Activated naive CD8-positive, alpha-beta T cell treated with anti-CD3 and anti-CD28 coated beads, Interleukin-2, amount 50 U/mL, for 24 hours (primary cell): Measurements from ENCODE around the gene TMEM178B.
"Not testable (repeated sequence)": the region's sequence is repeated elsewhere in the genome, so short reads cannot be mapped to it uniquely, and the experiment has no call there.

ENCODE experiments used
- ATAC-seq: fragments of 150-1000 bp; cut with Tn5 transposase; one replicate; pipeline ENCODE4 v1.10.0; 2021
- DNase-seq: peaks from one replicate; pipeline ENCODE4 v3.0.0; 2021
- H3K27ac Mint-ChIP-seq: one replicate; pipeline ENCODE4 v1.8.0; 2021; ENCODE audit warnings: mild to moderate bottlenecking, mixed read lengths
- H3K27me3 Mint-ChIP-seq: one replicate; pipeline ENCODE4 v1.8.0; 2021; ENCODE audit warnings: mixed read lengths
- H3K36me3 Mint-ChIP-seq: one replicate; pipeline ENCODE4 v1.8.0; 2021; ENCODE audit warnings: low read depth, mixed read lengths
- H3K4me1 Mint-ChIP-seq: one replicate; pipeline ENCODE4 v1.8.0; 2021; ENCODE audit warnings: mixed read lengths
- H3K4me3 Mint-ChIP-seq: one replicate; pipeline ENCODE4 v1.8.0; 2021; ENCODE audit warnings: mild to moderate bottlenecking, moderate library complexity, mixed read lengths
- H3K9me3 Mint-ChIP-seq: one replicate; pipeline ENCODE4 v1.8.0; 2021; ENCODE audit warnings: mixed read lengths

TMEM178B gene

DNA sequence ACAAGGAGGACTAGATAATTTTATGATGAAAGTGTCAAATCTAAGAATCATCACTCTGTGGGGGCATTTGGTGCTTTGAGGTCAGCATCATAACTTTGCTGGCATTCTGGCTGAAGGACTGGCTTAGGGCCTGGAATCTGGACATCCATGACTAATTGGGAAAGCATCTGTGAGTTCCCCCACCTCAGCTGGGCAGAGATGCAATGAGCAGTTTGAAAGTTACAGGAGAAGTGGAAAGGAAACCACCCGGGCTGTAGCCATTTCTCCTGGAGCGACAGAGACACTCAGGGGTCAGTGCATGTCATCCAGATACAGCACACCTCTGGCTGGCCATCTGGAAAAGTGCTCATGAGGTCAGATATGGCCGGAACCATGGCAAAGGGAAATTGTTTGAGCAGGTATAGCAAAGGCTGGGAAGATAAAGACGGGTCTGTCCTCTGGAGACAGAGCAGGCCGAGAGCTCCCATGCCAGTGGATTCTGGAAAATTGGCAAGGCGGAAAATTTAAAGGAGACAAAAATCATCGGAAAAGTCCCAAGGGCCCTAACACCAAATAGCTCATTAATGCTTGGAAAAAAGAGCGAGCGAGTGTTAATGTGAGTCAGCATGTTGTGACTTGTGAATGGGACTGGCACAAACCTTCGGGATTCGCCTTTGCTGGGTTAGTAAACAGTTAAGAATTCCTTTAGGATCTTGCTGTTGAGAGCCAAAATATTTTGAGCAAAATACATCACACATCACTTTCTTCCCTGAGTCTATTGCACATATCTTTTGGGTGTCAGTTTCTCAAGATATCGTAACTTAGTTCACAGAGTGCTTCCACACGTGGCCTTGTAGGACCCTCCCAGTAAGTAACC is 288.9 kb downstream of the TMEM178B start:
- Mint-ChIP-seq H3K36me3 (no peaks in the 10 kb centered on the region), H3K27me3 (peaks cover 4% of the 10 kb centered on the region), H3K4me1 (no peaks in the 10 kb centered on the region), H3K9me3 (no peaks in the 10 kb centered on the region), H3K27ac (no peak overlapping the region), H3K4me3 (no peak overlapping the region)
- no peak for DNase-seq
- no peak for ATAC-seq

DNA sequence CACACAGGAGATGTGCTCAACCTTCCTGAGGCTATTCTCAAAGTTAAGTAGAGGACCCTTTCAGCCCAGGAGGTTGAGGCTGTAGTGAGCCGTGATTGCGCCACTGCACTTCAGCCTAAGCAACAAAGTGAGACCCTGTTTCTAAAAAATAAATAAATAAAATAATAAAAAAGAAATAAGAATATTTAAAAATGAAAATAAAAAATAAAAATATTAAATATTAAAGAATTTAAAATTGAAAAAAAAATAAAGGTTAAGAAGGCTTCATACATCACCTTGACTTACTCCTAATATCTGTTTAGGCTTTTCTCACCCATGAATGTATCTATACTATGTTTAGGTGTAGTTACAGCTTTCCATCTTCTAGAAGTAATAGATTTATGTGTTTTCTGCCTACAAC is 289.9 kb downstream of the TMEM178B start:
- Mint-ChIP-seq H3K4me1 (no peaks in the 10 kb centered on the region), H3K27me3 (peaks cover 4% of the 10 kb centered on the region), H3K36me3 (no peaks in the 10 kb centered on the region), H3K9me3 (no peaks in the 10 kb centered on the region), H3K4me3 (no peak overlapping the region), H3K27ac (no peak overlapping the region)
- ATAC-seq (no peak), DNase-seq (no peak)

DNA sequence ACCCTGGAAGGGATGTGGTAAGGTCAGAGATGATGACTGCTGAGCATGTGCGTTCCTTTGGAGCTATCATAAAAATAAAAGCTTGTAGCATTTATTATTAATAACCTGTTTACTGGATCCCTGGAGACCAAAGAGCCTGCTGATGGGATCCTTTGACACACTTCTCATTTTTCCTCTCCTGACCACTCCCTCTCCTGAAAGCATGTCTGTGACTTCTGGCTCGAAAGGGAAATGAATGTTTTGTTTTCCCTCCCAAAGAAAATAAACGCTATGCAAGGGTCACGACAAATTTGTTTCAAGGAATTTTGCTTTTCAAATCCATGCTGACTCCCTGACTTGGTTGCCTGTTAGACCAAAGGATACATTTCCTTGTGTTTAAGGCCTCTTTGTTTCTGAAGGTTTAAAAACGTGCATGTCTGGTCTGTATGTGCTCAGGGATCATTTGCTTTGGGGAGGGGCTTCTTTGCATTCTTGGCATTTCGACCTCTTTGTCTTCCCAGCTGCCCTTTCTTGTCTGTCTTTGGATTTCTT is 292.3 kb downstream of the TMEM178B start:
- H3K4me1 Mint-ChIP-seq = no peaks in the 10 kb centered on the region
- no peak overlapping the region for H3K27ac Mint-ChIP-seq
- no peaks in the 10 kb centered on the region for H3K9me3 Mint-ChIP-seq
- peaks cover 2% of the 10 kb centered on the region for H3K27me3 Mint-ChIP-seq
- no peak overlapping the region for H3K4me3 Mint-ChIP-seq
- H3K36me3 Mint-ChIP-seq = no peaks in the 10 kb centered on the region
- ATAC-seq (no peak), DNase-seq (no peak)

DNA sequence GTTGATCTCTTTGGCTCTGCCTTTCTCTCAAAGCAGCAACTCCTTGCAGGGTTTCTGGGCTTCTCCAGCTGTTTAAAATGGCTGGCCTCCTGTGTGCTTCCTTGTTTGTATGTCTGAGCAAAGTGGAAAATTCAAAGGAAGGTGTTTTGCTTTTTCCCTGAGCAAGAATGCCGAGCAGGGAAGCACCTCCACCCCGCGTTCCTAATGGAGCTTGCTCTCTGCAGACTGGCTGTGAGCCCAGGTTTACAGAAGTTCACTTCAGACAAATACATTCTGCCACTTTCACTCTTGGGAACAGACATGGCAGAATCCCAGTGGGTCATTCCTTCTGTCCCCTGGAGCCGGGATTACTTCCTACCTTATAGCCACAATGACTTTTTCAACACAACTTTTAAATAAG is 295.6 kb downstream of the TMEM178B start:
- H3K4me3 Mint-ChIP-seq = no peak overlapping the region
- H3K4me1 Mint-ChIP-seq = no peaks in the 10 kb centered on the region
- ATAC-seq = no peak
- H3K9me3 Mint-ChIP-seq = no peaks in the 10 kb centered on the region
- H3K27ac Mint-ChIP-seq = no peak overlapping the region
- no peak for DNase-seq
- no peaks in the 10 kb centered on the region for H3K36me3 Mint-ChIP-seq
- H3K27me3 Mint-ChIP-seq = peaks cover 2% of the 10 kb centered on the region

DNA sequence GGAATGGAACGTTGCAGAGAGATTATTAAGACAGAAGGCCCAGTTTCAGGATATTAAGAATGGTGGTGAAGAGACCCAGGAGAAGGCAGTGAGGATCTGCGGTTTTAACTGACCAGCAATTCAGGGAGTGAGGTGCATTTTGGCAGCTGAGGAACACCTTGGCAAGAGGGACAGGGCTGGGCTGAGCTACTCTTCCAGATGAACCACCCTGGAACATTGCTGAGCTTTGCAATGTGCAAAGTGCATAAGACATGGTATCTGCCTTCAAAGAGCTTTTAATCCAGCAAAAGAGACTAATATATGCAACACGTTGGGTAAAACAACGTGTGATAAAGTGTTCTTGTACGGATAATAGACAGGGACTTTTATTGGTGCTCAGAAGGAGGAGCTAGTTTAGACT is 296.3 kb downstream of the TMEM178B start:
- H3K27ac Mint-ChIP-seq = no peak overlapping the region
- no peak overlapping the region for H3K4me3 Mint-ChIP-seq
- DNase-seq = no peak
- no peaks in the 10 kb centered on the region for H3K4me1 Mint-ChIP-seq
- no peaks in the 10 kb centered on the region for H3K36me3 Mint-ChIP-seq
- ATAC-seq = no peak
- H3K27me3 Mint-ChIP-seq = peaks cover 2% of the 10 kb centered on the region
- no peaks in the 10 kb centered on the region for H3K9me3 Mint-ChIP-seq

DNA sequence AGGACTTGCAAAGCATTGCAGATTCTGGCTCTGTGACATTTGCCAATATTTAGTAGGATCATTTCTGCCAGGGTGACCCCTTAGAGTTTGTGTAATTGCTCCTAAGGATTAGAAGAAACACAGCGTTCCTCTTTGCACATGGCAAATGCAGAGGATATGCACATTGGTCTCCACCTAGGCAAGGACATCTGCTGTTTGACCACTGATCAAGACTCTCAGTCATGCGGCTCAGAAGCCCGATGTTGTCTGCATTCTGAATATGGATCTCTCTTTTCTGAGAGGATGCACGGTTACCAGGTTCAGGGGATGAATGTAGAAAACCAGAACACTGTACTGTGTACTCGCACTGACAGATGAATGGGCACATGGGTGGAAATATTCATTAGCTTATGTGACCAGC is 296.8 kb downstream of the TMEM178B start:
- DNase-seq (no peak), ATAC-seq (no peak)
- Mint-ChIP-seq H3K4me3 (no peak overlapping the region), H3K27me3 (peaks cover 2% of the 10 kb centered on the region), H3K9me3 (no peaks in the 10 kb centered on the region), H3K36me3 (no peaks in the 10 kb centered on the region), H3K4me1 (no peaks in the 10 kb centered on the region), H3K27ac (no peak overlapping the region)

DNA sequence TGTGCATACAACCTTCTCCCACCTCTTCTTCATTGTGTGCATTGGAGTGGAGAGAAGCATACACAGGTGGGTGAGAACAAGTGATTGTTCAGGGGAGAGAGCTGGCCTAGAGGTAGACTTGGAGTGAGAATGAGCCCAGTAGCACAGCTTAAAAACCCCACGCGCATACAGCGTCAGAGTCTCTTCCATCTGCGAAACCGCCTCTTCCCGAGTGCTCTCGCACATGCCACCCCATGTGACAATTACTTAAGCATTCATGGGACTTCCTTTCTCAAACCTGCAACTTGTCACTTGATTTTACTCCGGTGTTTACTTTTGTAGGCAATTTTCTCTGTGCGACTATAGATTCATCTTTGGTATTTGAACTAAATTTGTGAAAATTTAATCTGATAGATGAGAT is 300.6 kb downstream of the TMEM178B start:
- Mint-ChIP-seq H3K27ac (no peak overlapping the region), H3K4me1 (no peaks in the 10 kb centered on the region), H3K36me3 (no peaks in the 10 kb centered on the region), H3K4me3 (no peak overlapping the region), H3K27me3 (peaks cover 6% of the 10 kb centered on the region), H3K9me3 (no peaks in the 10 kb centered on the region)
- no peak for DNase-seq
- no peak for ATAC-seq

DNA sequence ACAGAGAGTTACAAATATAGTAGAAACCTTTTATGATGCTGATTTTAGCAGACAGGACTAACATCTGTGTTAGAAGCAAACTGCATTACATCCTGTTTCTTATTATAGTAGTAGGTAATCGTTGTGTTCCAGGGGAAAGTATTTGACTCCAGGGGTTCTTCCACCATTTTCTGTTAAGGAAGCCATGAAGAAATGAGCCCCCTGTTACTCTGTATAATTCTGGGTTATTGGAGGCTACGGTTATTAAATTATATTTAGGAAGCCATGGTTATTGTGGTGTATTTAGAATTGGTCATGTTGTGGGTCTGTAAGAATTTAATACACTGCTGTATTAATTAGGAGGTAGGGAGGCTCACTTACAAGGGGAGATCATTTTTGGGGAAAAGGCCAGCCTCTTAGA is 301.6 kb downstream of the TMEM178B start:
- Mint-ChIP-seq H3K27ac (no peak overlapping the region), H3K27me3 (peaks cover 5% of the 10 kb centered on the region), H3K4me3 (no peak overlapping the region), H3K36me3 (no peaks in the 10 kb centered on the region), H3K4me1 (no peaks in the 10 kb centered on the region), H3K9me3 (no peaks in the 10 kb centered on the region)
- DNase-seq = no peak
- ATAC-seq = no peak

DNA sequence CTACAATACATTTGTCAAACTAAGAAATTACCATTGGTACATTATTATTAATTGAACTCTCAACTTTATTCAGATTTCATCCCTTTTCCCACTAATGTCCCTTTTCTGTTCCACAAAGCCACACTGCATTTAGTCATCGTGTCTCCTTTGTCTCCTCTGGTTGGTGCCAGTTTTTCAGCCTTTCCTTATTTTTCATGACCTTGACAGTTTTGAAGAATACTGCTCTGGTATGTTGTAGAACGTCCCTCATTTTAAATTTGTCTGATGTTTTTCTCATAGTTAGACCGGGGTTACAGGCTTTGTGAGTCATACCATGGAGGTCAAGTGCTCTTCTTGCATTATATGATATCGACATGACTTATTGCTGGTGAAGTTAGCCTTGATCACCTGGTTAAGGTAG is 304.0 kb downstream of the TMEM178B start:
- H3K9me3 Mint-ChIP-seq = no peaks in the 10 kb centered on the region
- no peaks in the 10 kb centered on the region for H3K4me1 Mint-ChIP-seq
- H3K36me3 Mint-ChIP-seq = no peaks in the 10 kb centered on the region
- DNase-seq (no peak), ATAC-seq (no peak)
- H3K27me3 Mint-ChIP-seq = peaks cover 5% of the 10 kb centered on the region
- H3K4me3 Mint-ChIP-seq = no peak overlapping the region
- H3K27ac Mint-ChIP-seq = no peak overlapping the region

DNA sequence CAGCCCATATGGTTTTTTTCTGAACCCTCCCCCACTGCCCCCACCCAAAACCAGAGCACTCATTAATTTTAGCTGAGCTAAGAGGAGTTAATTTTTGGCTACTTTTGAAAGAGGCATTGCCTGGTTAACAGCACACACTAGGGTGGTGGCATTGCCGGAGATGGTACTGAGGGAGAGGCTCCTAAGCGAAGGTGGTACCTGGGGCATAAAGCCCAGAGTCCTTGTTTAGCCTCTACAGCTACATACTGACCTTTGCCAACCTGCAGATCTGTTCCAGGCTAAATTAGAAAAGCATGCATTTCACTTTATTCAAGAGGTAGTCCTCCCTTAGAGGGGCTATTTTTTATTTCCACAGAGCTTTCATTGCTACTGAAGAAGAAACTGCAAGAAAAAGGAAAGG is 304.5 kb downstream of the TMEM178B start:
- Mint-ChIP-seq H3K4me3 (no peak overlapping the region), H3K4me1 (no peaks in the 10 kb centered on the region), H3K27ac (no peak overlapping the region), H3K9me3 (no peaks in the 10 kb centered on the region), H3K27me3 (peaks cover 5% of the 10 kb centered on the region), H3K36me3 (no peaks in the 10 kb centered on the region)
- ATAC-seq (no peak), DNase-seq (no peak)

DNA sequence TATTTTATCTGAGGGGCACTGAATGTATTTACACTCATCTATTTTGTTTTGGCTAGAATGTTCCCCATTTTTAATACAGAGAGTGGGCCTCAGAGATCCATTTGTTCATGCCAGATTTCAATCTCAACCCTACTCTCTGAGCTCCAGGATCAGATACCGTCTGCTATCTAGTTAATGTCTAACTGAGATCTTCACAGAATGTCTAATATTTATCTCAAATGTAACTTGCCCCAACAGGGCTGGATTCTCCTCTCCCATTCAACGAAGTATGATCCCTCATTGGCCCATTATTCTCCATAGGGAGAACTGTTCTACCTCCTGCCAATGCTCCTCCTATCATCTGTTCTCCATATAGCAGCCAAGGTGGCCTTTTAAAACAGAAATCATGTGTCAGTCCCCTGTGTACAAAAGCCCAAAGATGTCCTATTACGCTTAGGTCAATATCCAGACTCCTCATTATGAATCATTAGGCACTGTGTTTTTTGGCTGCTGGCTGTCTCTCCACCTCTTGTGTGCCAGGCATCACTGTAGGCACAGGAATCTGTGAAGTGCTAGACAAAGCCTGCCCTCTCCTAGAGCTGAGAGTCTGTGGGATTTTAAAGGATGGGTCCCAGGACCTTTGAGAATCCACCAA is 308.0 kb downstream of the TMEM178B start:
- DNase-seq = no peak
- Mint-ChIP-seq H3K36me3 (no peaks in the 10 kb centered on the region), H3K4me1 (no peaks in the 10 kb centered on the region), H3K4me3 (no peak overlapping the region), H3K9me3 (no peaks in the 10 kb centered on the region), H3K27me3 (peaks cover 11% of the 10 kb centered on the region), H3K27ac (no peak overlapping the region)
- no peak for ATAC-seq

DNA sequence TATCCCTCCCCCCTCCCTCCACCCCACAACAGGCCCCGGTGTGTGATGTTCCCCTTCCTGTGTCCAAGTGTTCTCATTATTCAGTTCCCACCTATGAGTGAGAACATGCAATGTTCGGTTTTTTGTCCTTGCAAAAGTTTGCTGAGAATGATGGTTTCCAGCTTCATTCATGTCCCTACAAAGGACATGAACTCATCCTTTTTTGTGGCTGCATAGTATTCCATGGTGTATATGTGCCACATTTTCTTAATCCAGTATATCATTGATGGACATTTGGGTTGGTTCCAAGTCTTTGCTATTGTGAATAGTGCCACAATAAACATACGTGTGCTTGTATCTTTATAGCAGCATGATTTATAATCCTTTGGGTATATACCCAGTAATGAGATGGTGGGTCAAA is 309.5 kb downstream of the TMEM178B start:
- not testable (repeated sequence) for H3K36me3 Mint-ChIP-seq, H3K4me3 Mint-ChIP-seq, H3K27me3 Mint-ChIP-seq, ATAC-seq, H3K27ac Mint-ChIP-seq, H3K9me3 Mint-ChIP-seq, H3K4me1 Mint-ChIP-seq, DNase-seq

DNA sequence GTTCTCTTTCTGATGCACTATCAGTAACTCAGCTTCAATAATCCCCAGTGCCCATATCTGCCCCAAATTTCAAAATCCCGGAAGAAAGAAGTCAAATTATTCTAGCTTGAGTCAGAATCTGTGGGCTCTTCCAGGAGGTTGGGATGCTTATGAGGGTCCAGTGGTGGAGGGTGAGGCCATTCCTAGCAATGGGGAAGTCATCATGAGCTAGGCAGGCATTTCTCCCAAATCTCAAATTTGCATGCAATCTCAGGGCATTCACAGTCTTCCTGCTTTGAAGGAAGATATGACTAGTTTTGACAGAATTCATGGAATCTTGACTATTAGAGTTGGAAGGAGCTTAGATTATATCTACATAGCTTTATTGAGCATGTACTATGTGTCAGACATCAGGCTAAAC is 313.0 kb downstream of the TMEM178B start:
- H3K4me3 Mint-ChIP-seq = no peak overlapping the region
- H3K27ac Mint-ChIP-seq = no peak overlapping the region
- no peak for DNase-seq
- ATAC-seq = no peak
- H3K9me3 Mint-ChIP-seq = no peaks in the 10 kb centered on the region
- no peaks in the 10 kb centered on the region for H3K36me3 Mint-ChIP-seq
- H3K4me1 Mint-ChIP-seq = no peaks in the 10 kb centered on the region
- peaks cover 11% of the 10 kb centered on the region for H3K27me3 Mint-ChIP-seq

DNA sequence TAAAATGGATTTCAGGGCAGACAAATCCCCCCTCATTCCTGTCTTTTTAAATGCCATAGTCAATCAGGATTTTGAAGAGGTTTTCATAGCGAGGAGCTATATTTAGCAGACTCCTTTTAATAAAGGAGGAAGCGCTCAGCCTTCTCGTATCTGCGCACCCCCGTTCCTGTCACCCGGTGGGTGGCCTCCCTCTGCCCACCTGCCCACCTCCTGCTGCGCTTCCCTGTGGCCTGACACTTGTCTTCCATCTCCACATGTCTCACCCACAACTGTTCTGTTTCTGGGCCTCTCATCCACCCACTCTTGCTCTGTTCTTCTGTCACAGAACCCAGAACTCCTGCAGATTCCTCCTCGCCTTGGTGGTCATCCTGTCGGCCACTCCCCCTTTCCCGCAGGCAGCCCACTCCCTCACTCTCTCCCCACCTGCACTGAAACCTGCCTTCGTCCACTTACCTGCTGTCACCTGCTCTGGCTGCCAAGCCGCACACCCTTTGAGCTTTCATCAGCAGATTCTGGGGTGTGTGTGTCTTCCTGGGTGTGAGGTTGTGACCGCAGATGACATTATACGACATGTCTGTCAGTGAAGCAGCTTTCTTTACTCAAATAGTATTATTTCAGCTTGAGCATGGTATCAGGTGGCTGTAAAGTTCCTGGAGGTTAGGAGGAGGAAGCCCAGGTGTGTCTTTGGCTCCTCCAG is 313.8 kb downstream of the TMEM178B start:
- peaks cover 11% of the 10 kb centered on the region for H3K27me3 Mint-ChIP-seq
- ATAC-seq (no peak), DNase-seq (no peak)
- H3K9me3 Mint-ChIP-seq = no peaks in the 10 kb centered on the region
- H3K4me3 Mint-ChIP-seq = no peak overlapping the region
- H3K4me1 Mint-ChIP-seq = no peaks in the 10 kb centered on the region
- H3K27ac Mint-ChIP-seq = no peak overlapping the region
- no peaks in the 10 kb centered on the region for H3K36me3 Mint-ChIP-seq
